ENCODE data around the gene MYL7.
"Not testable (repeated sequence)": the region's sequence is repeated elsewhere in the genome, so short reads cannot be mapped to it uniquely, and the experiment has no call there.

The MYL7 gene

DNA sequence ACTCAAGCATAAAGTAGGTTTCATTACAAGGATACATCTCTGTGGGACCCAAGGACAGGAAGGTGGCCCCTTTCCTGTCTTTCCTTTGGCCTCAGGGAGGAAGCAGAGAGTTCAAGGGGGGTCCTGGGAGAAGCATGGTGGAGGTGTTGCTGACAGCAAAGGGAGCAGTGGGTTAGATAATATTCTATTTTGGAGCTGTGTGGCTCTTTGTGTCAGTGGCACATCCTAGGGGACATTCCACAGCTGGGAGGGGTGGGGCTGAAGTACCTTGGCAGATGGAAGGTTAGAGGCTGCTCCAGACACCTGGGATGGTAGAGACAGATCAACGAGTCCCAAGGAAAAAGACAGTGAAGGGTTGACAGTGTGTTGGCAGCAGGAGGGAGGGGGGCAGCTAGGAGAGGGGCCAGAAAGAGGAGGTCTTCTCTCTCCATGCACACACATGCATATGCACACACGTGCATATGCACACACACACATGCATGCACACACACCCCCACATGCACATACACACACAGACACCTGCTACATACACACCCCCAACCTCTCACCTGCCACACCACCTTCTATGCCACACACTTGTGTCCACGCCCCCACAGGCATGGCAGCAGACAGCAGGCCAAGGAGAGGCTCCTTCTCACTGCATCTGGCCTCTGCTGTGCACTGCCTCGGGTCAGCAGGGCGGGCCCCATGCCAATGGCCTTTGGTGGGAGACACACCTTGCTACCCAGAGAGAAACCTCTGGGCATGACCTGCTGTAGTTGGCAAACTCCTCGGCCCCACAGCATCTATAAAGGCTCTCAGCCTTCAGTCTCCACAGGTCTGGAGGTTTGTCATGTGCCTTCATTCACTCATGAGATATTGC, 12.2 kb downstream of the MYL7 start:
- no peak for DNase-seq

DNA sequence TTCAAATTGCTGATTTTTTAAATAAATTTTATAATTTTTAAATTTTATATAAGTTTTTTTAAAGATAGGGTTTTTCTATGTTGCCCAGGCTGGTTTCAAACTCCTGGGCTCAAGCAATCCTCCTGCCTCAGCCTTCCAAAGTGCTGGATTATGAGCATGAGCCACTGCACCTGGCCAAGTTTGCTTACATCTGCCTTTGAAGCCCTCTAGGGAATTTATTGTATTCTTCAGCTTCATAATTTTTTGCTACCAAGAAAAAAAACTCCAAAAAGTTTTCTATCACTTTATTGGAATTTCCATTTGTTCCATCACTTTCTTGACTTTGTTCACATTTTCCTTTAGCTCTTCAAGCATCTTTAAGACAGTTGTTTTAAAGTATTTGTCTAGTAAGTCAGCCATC, 14.0 kb downstream of the MYL7 start:
- no peak for DNase-seq

DNA sequence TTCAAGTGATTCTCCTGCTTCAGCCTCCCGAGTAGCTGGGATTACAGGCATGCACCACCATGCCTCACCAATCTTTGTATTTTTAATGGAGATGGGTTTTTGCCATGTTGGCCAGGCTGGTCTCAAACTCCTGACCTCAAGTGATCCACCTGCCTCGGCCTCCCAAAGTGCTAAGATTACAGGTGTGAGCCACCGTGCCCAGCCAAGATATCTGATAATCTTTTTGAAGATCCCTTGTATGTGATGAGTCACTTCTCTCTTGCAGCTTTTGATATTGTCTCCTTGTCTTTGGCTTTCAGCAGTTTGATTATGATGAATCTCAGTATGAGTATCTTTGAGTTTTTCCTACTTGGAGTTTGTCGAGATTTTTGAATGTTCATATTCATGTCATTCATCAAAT, 14.6 kb downstream of the MYL7 start:
- not testable (repeated sequence) for DNase-seq

DNA sequence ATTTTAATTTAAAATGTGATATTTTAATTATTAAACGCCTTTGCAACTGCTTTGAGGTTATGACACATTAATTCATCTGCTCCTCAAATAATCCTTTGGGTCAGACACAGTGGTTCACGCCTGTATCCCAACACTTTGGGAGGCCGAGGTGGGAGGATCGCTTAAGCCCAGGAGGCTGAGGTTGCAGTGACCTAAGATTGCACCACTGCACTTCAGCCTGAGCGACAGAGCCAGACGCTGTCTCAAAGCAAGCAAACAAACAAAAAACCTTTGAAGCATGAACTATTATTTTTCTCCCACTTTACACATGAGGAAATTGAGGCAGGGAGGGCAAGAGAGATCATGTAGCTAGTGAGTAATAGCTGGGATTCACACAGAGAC, 16.3 kb downstream of the MYL7 start:
- no peak for DNase-seq

DNA sequence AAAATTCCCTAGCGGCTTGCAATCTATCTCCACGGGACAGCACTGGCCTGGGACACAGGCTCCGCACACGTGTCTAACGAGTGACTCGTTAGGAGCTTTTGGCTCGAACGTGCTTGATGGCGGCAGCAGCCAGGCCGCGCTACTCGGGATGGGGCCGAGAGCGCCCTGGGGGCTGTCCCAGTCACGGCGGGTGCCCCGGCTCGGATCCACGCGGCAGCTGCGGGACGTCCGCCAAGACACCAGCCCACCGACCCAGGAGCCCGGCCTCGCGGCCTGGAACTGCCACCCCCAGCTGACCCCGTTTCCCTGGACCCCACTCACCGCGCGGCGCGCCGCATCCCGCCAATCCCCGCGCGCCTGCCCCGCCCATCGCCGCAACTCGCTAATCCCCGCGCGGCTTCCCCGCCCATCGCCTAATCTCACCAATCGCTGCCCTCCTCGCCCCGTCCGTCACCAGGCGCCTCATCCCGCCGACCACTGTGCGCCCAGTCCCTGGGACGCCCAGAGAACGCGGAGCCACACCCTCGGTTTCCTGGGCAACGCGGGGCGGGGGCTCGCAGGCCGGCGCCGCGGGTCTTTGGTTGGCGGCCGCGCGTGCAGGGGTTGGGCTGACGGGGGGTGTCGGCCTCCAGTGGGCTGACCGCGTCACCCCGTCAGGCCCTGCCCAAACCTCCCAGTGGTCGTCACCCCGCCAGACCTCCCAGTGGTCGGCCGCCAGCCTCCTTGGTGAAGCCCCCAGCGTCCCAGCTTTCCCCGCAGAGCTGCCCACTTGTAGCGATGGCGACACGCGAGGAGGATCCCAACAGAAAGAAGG, 17.7 kb downstream of the MYL7 start, which contains the start of gene POLD2:
Gene POLD2, minus strand, starts transcription at position 359 of the 814 bp plus-strand sequence. CDS start 1,495 bp downstream, outside the sequence.
- peak; percentile 97 for DNase-seq

DNA sequence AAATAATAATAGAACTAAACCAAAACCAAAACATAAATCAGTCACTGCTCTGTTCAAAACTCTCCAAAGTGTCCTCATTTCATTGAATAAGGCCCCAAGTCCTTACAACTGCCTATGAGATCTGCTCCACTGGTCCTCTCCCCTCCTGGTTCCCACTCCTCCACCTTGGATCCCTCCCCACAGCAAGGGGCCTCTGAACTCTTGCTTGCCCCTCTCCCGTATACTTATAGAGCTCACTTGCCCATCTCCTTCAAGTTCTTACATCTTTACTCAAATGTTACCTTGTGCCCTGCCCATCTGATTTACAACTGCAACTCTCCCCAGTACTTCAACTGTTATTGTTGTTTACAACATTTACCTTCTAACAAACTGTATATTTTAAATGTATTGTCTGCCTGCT, 18.6 kb downstream of the MYL7 start:
- no peak for DNase-seq

DNA sequence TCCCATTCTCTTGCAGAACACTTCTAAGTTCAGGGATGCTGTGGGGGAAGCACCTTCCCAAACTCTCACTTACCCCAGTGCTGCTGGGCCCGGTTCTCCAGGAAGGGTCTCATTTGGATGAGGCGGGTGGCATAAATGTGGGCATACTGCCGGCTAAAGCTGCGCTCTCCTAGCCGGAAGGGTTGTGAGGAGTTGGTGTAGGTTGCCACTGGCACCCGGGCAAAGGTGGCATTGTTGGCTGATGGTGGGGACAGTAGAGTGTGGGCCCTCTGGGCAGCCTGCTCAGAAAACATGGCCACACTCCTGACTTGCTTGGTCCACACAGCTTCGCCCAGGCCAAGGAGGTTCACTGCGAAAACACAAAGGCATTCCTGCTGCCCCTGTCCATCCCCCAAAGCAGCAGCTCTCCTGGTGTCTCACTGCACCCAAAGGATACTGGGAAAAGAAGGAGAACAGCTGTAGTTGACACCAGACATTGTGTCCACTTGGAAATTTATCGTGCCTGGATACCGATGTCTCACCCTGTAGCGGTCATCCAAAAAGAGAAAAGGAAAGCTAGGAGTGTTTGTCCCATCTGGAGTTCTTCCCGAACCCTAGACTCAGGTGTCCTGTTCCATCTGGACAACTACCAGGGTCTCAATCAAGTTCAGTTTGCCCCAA, 19.2 kb downstream of the MYL7 start:
- no peak for DNase-seq

DNA sequence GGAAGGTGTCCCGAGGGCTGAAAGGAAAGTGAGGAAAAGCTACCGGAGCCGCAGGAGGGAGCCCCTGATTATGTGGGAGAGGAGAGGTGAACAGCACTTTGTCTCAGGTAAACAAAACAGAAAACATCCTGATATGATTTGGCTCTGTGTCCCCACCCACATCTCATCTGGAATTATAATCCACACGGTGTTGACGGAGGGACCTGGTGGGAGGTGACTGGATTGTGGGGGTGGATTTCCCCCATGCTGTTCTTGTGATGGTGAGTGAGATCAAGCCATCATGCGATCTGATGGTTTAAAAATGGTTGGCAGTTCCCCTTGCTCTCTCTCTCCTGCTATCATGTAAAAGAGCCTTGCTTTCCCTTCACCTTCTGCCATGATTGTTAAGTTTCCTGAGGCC, 20.7 kb downstream of the MYL7 start:
- DNase-seq = no peak

DNA sequence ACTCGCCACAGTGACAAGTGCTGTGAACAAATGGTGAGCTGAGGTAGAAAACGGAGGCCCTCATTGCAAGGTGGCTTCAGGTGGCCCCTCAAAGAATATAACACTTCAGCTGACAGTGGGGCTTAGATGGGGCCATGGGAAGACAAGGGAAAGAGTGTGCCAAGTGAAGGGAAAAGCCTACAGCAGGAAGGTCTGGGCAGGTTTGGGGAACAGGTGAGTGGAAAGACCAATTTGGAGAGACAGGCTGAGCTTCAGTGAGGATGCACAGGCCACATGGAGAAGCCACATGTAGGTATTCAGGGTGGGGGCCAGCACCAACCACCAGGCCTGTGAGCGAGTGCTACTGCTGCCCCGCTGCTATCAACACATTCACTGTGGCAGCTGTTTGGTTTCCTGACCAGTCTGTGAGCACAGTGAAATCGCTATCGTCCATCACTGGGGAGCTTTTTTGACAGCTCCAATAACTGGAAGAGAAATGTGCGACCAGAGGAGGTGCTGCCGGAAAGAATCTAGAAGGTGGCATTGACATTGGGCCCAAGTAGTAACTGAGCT, 21.2 kb downstream of the MYL7 start:
- DNase-seq = no peak

DNA sequence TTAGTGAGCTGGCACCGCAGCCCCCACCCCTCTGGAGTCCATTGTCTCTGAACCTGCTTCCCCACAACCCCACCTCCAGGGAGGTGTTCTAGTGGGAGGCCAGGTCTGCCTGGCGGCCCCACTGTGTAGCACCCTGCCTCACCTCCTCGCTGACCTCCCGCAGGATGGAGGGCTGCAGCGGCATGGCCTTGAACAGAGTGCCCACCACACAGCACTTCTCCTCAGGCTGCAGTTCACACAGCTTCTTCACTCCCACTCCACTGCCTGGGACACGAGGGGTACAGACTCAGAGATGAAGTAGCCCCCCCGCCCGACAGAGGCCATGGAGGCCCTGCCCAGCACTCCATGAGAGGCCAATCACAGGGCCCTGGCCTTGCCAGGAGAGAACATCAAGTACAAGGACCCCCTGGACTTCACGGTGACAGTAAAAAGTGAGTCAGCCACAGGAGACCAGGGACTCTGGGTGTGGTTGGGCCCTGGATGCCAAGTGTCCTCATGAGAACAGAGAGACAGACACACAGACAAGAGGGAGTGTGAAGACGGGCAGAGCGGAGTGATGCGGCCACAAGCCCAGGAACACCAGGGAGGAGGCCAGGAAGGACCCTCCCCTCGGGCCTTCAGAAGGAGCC, 23.2 kb downstream of the MYL7 start:
- DNase-seq = no peak

DNA sequence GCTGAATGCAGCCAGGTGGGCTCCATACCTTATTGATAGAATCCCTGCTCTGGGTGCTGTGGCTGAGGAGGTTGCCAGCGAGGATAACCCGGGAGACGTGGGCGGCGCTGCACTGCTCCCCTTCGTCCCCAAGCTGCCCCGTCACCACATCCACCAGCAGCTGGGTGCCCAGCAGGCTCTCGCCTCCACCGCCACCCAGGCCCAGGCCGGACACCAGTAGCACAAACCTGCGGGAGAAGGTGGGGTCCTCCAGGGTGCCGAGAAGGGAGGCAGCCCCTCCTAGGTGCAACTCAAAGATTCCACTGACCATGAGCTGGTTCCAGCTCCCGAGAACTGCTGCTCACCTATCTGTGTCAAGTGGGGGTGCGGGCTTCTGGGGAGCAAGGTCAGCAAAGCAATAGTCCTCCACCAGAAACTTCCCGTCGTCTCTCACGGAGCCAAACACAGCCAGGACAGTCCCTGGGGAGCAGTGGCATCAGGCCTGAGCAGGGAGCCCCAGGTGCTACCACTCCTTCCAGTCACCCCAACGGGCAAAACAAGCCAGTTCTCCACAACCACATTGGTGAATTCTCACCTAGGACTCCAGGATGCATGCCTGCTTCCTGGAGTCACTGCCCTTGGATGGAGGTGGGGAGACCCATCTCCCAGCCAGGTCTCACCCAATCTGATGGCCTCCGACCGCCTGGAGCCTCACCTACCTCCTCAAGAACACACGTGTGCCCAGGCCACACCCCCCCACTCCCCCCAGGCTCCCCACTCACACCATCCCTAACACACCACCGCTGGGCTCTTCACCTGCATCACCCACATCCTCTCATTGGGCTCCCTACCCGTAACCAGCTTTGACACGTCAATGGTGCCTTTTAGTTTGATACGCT, 24.1 kb downstream of the MYL7 start:
- DNase-seq = no peak

DNA sequence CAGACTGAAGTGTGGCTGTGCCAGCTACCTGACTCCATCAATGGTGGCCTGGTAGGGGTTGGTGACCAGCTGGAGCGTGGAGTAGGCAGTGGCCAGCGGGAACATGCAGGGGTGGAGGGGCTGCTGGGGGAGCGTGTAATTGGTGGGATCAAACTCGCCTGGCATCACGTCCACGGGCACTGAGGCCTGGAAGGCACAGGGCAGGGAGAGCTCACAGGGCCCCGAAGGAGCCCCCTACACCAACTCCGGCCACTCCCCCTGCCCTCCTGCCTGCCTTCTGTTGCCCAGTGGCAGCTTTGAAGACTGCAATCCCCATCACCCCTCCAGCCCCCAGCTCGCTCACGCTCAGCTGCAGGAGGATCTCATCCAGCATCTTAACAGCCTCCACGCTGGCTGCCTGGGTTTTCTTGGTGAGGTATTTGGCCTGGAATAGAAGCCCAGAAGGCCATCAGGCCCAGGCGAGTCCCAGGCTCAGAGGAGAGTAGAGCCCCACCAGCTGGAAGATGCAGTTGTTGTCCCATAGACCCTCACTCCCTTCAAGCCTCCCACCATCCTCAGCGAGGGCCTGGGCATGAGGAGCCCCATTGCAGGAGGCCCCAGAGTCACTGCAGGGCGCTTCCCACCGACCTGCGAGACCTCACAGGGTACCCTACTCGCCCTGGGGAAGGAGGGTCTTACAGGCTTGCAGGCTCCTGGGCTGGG, 24.9 kb downstream of the MYL7 start:
- DNase-seq = no peak

DNA sequence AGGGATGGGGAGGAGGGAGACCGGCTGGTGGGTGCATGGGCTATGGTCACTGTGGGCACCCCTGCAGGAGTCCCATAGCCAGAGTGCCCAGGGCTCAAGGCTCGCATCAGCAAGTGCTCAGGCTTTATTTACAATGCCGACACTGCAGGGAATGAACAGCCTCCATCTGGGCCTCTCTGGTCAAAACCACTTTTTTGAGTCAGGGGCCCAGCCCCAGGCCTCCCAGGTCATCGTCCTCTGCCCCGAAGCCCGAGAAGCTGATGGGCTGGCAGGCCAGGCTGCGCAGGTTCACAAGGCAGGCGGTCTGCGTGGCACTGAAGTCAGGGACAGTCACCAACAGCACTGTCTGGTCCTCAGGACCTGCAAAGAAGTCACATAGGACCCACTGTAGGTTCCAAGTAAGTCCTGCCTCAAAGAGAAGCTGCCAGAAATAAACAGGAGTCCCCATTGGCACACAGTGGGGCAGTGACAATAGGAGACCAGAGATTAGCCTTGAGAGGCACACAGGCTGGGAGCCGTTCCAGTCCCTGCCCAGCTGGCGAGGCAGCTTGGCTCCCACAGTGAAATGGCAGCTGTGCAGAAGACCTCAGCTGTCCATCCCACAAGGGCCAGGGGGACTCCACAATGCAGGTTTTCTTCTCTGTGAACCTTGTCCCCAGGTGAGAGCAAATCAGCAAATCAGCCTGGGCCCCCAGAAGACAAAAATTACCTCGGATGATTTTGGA, 26.4 kb downstream of the MYL7 start:
- DNase-seq = no peak

DNA sequence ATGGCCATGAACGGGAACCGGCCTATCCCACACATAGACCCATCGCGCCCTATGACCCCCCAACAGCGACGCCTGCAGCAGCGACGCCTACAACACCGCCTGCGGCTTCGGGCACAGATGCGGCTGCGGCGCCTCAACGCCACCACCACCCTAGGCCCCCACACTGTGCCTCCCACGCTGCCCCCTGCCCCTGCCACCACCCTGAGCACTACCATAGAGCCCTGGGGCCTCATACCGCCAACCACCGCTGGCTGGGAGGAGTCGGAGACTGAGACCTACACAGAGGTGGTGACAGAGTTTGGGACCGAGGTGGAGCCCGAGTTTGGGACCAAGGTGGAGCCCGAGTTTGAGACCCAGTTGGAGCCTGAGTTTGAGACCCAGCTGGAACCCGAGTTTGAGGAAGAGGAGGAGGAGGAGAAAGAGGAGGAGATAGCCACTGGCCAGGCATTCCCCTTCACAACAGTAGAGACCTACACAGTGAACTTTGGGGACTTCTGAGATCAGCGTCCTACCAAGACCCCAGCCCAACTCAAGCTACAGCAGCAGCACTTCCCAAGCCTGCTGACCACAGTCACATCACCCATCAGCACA, 27.3 kb downstream of the MYL7 start:
- DNase-seq = no peak

DNA sequence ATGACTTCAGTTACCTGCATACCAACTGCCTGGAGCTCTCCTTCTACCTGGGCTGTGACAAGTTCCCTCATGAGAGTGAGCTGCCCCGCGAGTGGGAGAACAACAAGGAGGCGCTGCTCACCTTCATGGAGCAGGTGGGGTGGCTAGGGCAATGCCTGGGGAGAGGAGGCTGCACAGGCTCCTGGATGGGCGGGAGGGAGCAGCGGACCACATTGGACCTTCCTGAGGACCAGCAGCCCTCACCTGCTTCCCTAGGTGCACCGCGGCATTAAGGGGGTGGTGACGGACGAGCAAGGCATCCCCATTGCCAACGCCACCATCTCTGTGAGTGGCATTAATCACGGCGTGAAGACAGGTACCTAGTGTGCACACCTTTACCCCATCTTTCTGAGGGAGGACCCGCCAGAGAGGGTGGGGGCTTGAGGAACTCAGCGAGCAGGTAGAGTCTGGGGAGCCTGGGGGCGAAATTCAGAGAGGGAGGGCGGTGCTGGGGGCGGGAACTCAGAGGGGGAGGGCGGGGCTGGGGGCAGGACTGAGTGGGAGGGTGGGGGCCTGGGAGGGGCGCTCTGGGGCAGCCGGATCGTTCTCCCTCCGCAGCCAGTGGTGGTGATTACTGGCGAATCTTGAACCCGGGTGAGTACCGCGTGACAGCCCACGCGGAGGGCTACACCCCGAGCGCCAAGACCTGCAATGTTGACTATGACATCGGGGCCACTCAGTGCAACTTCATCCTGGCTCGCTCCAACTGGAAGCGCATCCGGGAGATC, 28.0 kb downstream of the MYL7 start:
- no peak for DNase-seq

DNA sequence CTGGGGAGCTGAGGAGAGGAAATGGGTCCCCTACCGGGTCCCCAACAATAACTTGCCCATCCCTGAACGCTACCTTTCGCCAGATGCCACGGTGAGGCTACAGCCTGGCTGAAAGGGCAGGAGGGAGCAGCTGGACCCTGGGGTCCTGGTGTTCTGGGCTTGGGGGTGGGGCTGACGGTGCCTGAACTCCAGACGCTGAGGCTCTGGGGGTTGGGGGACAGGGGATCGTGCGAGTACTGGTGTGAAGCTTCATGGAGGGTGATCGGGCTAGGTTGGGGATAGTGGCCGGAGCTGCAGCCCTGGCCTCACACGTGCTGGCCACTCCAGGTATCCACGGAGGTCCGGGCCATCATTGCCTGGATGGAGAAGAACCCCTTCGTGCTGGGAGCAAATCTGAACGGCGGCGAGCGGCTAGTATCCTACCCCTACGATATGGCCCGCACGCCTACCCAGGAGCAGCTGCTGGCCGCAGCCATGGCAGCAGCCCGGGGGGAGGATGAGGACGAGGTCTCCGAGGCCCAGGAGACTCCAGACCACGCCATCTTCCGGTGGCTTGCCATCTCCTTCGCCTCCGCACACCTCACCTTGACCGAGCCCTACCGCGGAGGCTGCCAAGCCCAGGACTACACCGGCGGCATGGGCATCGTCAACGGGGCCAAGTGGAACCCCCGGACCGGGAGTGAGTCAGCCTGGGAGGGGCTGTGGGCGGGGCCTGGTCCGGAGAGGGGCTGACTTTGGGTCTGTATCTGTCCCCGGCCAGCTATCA, 28.7 kb downstream of the MYL7 start:
- no peak for DNase-seq

DNA sequence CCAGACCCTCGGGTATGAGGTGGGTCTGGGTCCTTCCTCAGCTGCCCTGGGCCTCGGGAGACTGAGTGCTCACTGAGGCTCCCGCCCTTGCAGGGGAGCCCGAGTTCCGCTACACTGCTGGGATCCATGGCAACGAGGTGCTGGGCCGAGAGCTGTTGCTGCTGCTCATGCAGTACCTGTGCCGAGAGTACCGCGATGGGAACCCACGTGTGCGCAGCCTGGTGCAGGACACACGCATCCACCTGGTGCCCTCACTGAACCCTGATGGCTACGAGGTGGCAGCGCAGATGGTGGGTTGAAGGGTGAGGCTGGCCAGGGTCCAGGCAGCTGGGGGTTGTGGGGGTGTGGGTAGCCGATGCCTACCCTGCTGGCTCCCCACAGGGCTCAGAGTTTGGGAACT, 29.4 kb downstream of the MYL7 start:
- no peak for DNase-seq

All from CD4-positive, alpha-beta T cell treated with Interleukin-12 subunit alpha and Interleukin-12 subunit beta, for 1 hour (primary cell).